Ovary (tissue), 9 donors: ENCODE measurements around the gene PCNX1. TPM values are rescaled to one million over a fixed set of nuclear protein-coding genes. Genes with fewer than 3 reads are reported as not detected.

Experiments
- DNase-seq, 5 donors: peaks; one replicate each; pipeline ENCODE4 v3.0.0-alpha.2; 2019 to 2020
- H3K27ac ChIP-seq, 2 donors: fragments of 200-600 bp; one replicate each; pipeline versions ENCODE4 v1.5.1 to v1.8.0; 2019 to 2022
- H3K27me3 ChIP-seq: fragments of 200-600 bp; one replicate; pipeline ENCODE4 v1.8.0; 2022
- H3K36me3 ChIP-seq: fragments of 200-600 bp; sonication (generic); one replicate; pipeline ENCODE4 v1.5.1; 2019
- H3K4me1 ChIP-seq: one replicate; pipeline ENCODE4 v1.8.1; 2013; ENCODE audit warnings: mild to moderate bottlenecking, moderate library complexity; ENCODE audit not compliant: insufficient read depth
- H3K4me3 ChIP-seq: fragments of 200-600 bp; sonication (generic); one replicate; pipeline ENCODE4 v1.5.1; 2017
- H3K9me3 ChIP-seq, 2 donors: fragments of 200-600 bp in 1 of 2; sonication (generic) in 1 of 2; one replicate each; pipeline versions ENCODE4 v1.5.1 to v1.8.1; 2013 to 2019; ENCODE audit warnings: mild to moderate bottlenecking in 1 of 2, moderate library complexity in 1 of 2
- EP300 ChIP-seq: sonication (generic); formaldehyde crosslinking; IDR thresholded peaks from one replicate; pipeline ENCODE4 v1.6.1; 2017; ENCODE audit warnings: antibody characterized with exemption
- POLR2A ChIP-seq: fragments of 450-650 bp; IDR thresholded peaks from one replicate; pipeline ENCODE4 v1.6.1; 2017; ENCODE audit warnings: antibody characterized with exemption, mild to moderate bottlenecking, moderate library complexity
- WGBS, 3 donors: extraction: QIAGEN DNeasy Blood & Tissue Kit in 1 of 3; methylation state at CpG; one replicate each; pipeline versions ENCODE4 v1.1.5 to v1.1.7; 2013 to 2017; 5-methylcytosine and 5-hydroxymethylcytosine counted together
- intact Hi-C, 4 donors: fragments of 100-400 bp; cut with DNase I; formaldehyde crosslinking; loops; one replicate each; pipeline versions ENCODE4 v1.11.0 to v1.15.1; 2022 to 2023
- polyA plus RNA-seq, 2 donors: library from polyadenylated mRNA; stranded (reverse); fragments of 200-250 nt in 1 of 2; fragments of 350-450 nt in 1 of 2; fragmentation: Illumina TruSeq in 1 of 2; extraction: RNeasy Lipid Tissue Mini Kit (QIAGEN cat#74804) in 1 of 2; gene quantifications; one replicate each; pipeline ENCODE4 v1.2.3, GENCODE V29; 2013 to 2014
- total RNA-seq, 7 donors: library from RNA; depleted of rRNA in 2 of 7; stranded (reverse); fragments of >200 nt in 2 of 7; fragmentation: NEBNext Ultra II Directional in 3 of 7; extraction: Animal tissue kit (Norgen Biotek cat#: 25700) in 3 of 7; gene quantifications; one replicate each; pipeline versions ENCODE4 v1.1.0 to v1.2.4, GENCODE V29; 2016 to 2023
- TF ChIP-seq, protein P1 (sequence below), 3 donors: fragments of 450-650 bp in 2 of 3; fragments of 200-600 bp in 1 of 3; IDR thresholded peaks; one replicate each; pipeline versions ENCODE4 v1.5.1 to v1.8.0; 2016 to 2022; ENCODE audit warnings: antibody characterized with exemption in 3 of 3, mild to moderate bottlenecking in 1 of 3
- donor health status: DM: no; HTN: no; CAD: no; lungs with moderate emphysema.
- donor health status: DM: no; HTN: no; CAD: no.
- donor health status: Bipolar disorder and iron deficiency.
- donor health status: DM: yes; HTN: yes; CAD: no.
- donor health status: DM: no; HTN: no; CAD: no.
- donor health status: DM: yes; HTN: yes; CAD: no.

The PCNX1 gene
- total and polyA plus RNA-seq, 9 donors: 13.3 to 101 (median 69.5) TPM

DNA sequence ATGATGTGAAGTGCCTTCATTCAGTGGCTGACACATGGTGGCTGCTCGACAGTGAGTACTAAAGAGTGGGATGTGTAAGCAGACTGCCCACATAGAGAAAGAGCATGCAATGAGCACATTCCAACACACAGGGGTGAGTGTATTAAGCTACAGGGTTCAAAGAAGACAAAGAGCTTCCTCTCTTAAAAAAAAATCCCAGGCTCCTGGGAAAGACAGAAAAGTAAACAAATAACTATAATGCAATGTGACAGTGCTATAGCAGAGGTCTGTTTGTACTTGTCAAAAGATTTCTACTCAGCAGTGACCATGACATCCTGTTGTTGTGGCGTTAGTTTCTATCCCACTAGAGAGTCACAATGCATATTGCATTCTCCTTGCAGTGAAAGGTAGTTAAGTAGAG is 12.4 kb upstream of the PCNX1 start:
- no peaks in the 10 kb centered on the region for H3K9me3 ChIP-seq
- no peak for TF ChIP-seq POLR2A
- TF ChIP-seq, protein P1, sequence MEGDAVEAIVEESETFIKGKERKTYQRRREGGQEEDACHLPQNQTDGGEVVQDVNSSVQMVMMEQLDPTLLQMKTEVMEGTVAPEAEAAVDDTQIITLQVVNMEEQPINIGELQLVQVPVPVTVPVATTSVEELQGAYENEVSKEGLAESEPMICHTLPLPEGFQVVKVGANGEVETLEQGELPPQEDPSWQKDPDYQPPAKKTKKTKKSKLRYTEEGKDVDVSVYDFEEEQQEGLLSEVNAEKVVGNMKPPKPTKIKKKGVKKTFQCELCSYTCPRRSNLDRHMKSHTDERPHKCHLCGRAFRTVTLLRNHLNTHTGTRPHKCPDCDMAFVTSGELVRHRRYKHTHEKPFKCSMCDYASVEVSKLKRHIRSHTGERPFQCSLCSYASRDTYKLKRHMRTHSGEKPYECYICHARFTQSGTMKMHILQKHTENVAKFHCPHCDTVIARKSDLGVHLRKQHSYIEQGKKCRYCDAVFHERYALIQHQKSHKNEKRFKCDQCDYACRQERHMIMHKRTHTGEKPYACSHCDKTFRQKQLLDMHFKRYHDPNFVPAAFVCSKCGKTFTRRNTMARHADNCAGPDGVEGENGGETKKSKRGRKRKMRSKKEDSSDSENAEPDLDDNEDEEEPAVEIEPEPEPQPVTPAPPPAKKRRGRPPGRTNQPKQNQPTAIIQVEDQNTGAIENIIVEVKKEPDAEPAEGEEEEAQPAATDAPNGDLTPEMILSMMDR (IDR thresholded peaks at IDR 0.05): no peak
- TF ChIP-seq EP300: no peak
- peaks cover 5% of the 10 kb centered on the region for H3K4me1 ChIP-seq
- WGBS, 3 donors: 74 to 91% (median 82%) methylated on average over 2 of the region's 2 CpGs
- no peaks in the 10 kb centered on the region for H3K36me3 ChIP-seq
- intact Hi-C loops: no loop called here
- no peak overlapping the region for H3K27ac ChIP-seq
- no peak for DNase-seq
- H3K4me3 ChIP-seq: no peak overlapping the region
- no peaks in the 10 kb centered on the region for H3K27me3 ChIP-seq

DNA sequence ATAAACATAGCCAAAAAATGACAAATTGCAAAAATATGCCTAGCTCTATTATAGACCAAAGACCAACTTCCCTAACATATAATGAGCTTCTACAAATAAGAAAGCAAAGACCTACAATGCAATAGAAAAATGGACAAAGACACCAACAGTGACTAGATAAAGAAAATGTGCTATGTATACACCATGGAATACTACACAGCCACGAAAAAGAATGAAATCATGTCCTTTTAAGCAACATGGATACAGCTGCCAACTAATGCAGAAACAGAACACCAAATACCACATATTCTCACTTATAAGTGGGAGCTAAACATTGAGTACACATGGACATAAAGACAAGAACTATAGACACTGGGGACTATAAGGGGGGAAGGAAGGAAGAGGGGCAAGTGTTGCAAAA is 10.9 kb upstream of the PCNX1 start:
- 85 to 90% (median 90%) methylated on average over 1 of the region's 1 CpG for WGBS, 3 donors
- Histone ChIP-seq H3K36me3 (no peaks in the 10 kb centered on the region), H3K4me3 (no peak overlapping the region), H3K9me3 (no peaks in the 10 kb centered on the region), H3K27me3 (no peaks in the 10 kb centered on the region), H3K27ac (no peak overlapping the region), H3K4me1 (peaks cover 5% of the 10 kb centered on the region)
- intact Hi-C loops: no loop called here
- DNase-seq: no peak
- TF ChIP-seq, protein P1 (IDR thresholded peaks at IDR 0.05): no peak
- TF ChIP-seq POLR2A (no peak), EP300 (no peak)

DNA sequence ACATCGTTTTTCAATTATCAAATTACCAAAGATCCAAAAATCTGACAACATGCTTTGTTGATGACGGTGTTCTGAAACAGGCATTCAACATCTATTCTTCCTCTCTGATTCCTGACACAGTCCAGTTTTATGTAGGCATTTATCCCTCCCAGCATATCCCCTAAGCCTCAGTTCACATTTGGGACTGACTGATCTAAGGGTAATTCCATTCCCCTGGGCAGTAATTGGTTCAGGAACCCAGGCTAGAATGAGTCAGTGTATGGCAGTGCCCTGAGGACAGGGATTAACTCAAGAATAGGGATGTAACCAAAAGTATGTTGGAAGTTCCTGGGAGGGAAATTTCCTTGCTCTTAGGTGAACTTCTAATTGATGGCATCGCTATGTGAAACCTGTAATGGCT is 10.3 kb upstream of the PCNX1 start:
- 94 to 96% (median 94%) methylated on average over 3 of the region's 3 CpGs for WGBS, 3 donors
- no peak for DNase-seq
- Histone ChIP-seq H3K27me3 (no peaks in the 10 kb centered on the region), H3K27ac (no peak overlapping the region), H3K4me1 (peaks cover 5% of the 10 kb centered on the region), H3K9me3 (no peaks in the 10 kb centered on the region), H3K4me3 (no peak overlapping the region), H3K36me3 (no peaks in the 10 kb centered on the region)
- TF ChIP-seq POLR2A (no peak), EP300 (no peak)
- TF ChIP-seq, protein P1 (IDR thresholded peaks at IDR 0.05): no peak
- intact Hi-C loops: no loop called here

DNA sequence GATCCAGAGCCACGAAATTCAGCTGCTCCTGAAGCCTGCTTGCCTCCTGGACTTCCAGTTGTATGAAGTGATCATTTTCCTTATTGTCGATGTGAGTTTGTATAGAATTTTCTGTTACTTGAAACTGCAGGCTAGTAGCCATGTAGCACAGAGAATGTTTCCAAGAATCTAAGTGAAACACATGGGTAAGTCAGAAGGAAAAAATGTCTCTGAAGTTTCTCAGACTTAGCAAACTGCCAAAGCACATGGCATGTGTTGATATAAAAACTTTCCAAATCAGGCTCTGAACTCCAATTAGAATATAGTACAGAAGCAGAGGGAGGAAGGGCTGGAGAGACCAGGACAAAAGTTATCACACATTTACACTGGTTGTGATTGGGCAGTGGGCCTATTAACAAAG is 9.8 kb upstream of the PCNX1 start:
- TF ChIP-seq EP300: no peak
- no peak for TF ChIP-seq POLR2A
- TF ChIP-seq, protein P1 (IDR thresholded peaks at IDR 0.05): no peak
- no peak overlapping the region for H3K4me3 ChIP-seq
- H3K36me3 ChIP-seq: no peaks in the 10 kb centered on the region
- no peaks in the 10 kb centered on the region for H3K9me3 ChIP-seq
- H3K4me1 ChIP-seq: peaks cover 5% of the 10 kb centered on the region
- H3K27ac ChIP-seq: no peak overlapping the region
- intact Hi-C loops: no loop called here
- no peak for DNase-seq
- no peaks in the 10 kb centered on the region for H3K27me3 ChIP-seq
- WGBS, 3 donors: 4 to 18% (median 12%) methylated on average over 2 of the region's 2 CpGs
